Hepatocyte (in vitro differentiated cells): Measurements from ENCODE around the gene TTC9.

Experiments
- EZH2 ChIP-seq: fragments of 200-600 bp; sonication (generic); IDR thresholded peaks from 2 replicates; pipeline ENCODE4 v1.6.1; 2016; ENCODE audit warnings: antibody characterized with exemption, mild to moderate bottlenecking, borderline replicate concordance
- EZH2phosphoT487 ChIP-seq: fragments of 200-600 bp; sonication (generic); IDR thresholded peaks from one replicate; pipeline ENCODE4 v1.6.1; 2018; ENCODE audit warnings: antibody characterized with exemption, mild to moderate bottlenecking, low read depth, moderate library complexity; ENCODE audit not compliant: unreplicated experiment, severe bottlenecking
- TF ChIP-seq, protein P1 (sequence below): fragments of 200-600 bp; sonication (generic); IDR thresholded peaks from 2 replicates; pipeline ENCODE4 v1.5.1; 2016; ENCODE audit warnings: antibody characterized with exemption, mild to moderate bottlenecking; ENCODE audit not compliant: poor library complexity

GRCh38 chr14:70646705-70647104 is 5.0 kb downstream of the TTC9 start:
- TF ChIP-seq, protein P1, sequence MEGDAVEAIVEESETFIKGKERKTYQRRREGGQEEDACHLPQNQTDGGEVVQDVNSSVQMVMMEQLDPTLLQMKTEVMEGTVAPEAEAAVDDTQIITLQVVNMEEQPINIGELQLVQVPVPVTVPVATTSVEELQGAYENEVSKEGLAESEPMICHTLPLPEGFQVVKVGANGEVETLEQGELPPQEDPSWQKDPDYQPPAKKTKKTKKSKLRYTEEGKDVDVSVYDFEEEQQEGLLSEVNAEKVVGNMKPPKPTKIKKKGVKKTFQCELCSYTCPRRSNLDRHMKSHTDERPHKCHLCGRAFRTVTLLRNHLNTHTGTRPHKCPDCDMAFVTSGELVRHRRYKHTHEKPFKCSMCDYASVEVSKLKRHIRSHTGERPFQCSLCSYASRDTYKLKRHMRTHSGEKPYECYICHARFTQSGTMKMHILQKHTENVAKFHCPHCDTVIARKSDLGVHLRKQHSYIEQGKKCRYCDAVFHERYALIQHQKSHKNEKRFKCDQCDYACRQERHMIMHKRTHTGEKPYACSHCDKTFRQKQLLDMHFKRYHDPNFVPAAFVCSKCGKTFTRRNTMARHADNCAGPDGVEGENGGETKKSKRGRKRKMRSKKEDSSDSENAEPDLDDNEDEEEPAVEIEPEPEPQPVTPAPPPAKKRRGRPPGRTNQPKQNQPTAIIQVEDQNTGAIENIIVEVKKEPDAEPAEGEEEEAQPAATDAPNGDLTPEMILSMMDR: no peak
- TF ChIP-seq EZH2: no peak
- TF ChIP-seq EZH2phosphoT487: no peak
